ENCODE measurements around the gene RBMS3. TPM values are rescaled to one million over a fixed set of nuclear protein-coding genes. Genes with fewer than 3 reads are reported as not detected.

Gene RBMS3
- total RNA-seq, 3 donors from 2014 or later = 4.6 to 53.6 (median 11.7) TPM

- no peak for ATAC-seq
- TF ChIP-seq CTCF (IDR thresholded peaks at IDR 0.05) = no peak
- Histone ChIP-seq H3K36me3 (ENCODE audit: low read depth) (no peaks in the 10 kb centered on the region), H3K4me3 (no peak overlapping the region), H3K9me3 (no peaks in the 10 kb centered on the region), H3K4me1 (ENCODE audit: low read depth) (no peaks in the 10 kb centered on the region)
- no peak for DNase-seq
- intact Hi-C loops (cut with DNase I, micrococcal nuclease) = no loop called here
Measured at GRCh38 chr3:29610781-29611180, 329.9 kb downstream of the RBMS3 start.

- intact Hi-C loops (cut with DNase I, micrococcal nuclease) = no loop called here
- TF ChIP-seq CTCF (IDR thresholded peaks at IDR 0.05) = no peak
Measured at GRCh38 chr3:29611252-29611651, 330.4 kb downstream of the RBMS3 start.

GRCh38 chr3:29612536-29612935 lies 331.7 kb downstream of the RBMS3 start:
- DNase-seq (no peak), ATAC-seq (no peak)
- H3K9me3 ChIP-seq = no peaks in the 10 kb centered on the region
- no peaks in the 10 kb centered on the region for H3K36me3 ChIP-seq (ENCODE audit: low read depth)
- intact Hi-C loops (cut with DNase I, micrococcal nuclease) = no loop called here
- H3K4me1 ChIP-seq (ENCODE audit: low read depth) = no peaks in the 10 kb centered on the region
- no peak for TF ChIP-seq CTCF (IDR thresholded peaks at IDR 0.05)
- H3K4me3 ChIP-seq = no peak overlapping the region

More at GRCh38 chr3:29611252-29611651, 330.4 kb downstream of the RBMS3 start:
- ATAC-seq (no peak), DNase-seq (no peak)
- Histone ChIP-seq H3K4me1 (ENCODE audit: low read depth) (no peaks in the 10 kb centered on the region), H3K36me3 (ENCODE audit: low read depth) (no peaks in the 10 kb centered on the region), H3K4me3 (no peak overlapping the region), H3K9me3 (no peaks in the 10 kb centered on the region)

- ATAC-seq = no peak
- Histone ChIP-seq H3K4me1 (ENCODE audit: low read depth) (no peaks in the 10 kb centered on the region), H3K36me3 (ENCODE audit: low read depth) (no peaks in the 10 kb centered on the region), H3K4me3 (no peak overlapping the region), H3K9me3 (no peaks in the 10 kb centered on the region)
- no peak for TF ChIP-seq CTCF (IDR thresholded peaks at IDR 0.05)
- DNase-seq = no peak
- intact Hi-C loops (cut with DNase I, micrococcal nuclease) = no loop called here
Measured at GRCh38 chr3:29614954-29615353, 334.1 kb downstream of the RBMS3 start.

- ATAC-seq = no peak
- no peak for DNase-seq
- Histone ChIP-seq H3K4me1 (ENCODE audit: low read depth) (no peaks in the 10 kb centered on the region), H3K9me3 (no peaks in the 10 kb centered on the region), H3K4me3 (no peak overlapping the region), H3K36me3 (ENCODE audit: low read depth) (no peaks in the 10 kb centered on the region)
- intact Hi-C loops (cut with DNase I, micrococcal nuclease) = no loop called here
- no peak for TF ChIP-seq CTCF (IDR thresholded peaks at IDR 0.05)
Measured at GRCh38 chr3:29618395-29619282, 337.8 kb downstream of the RBMS3 start.
